Forelimb muscle (tissue), 1 donor: ENCODE measurements around the gene SHB. TPM values are rescaled to one million over a fixed set of nuclear protein-coding genes. Genes with fewer than 3 reads are reported as not detected.

Source experiments
- DNase-seq: peaks from one replicate; pipeline ENCODE4 v3.0.0-alpha.2; 2013; ENCODE audit warnings: low read depth
- polyA plus RNA-seq: library from polyadenylated mRNA; unstranded; fragments of 120-200 nt; gene quantifications from one replicate; pipeline ENCODE4 v1.2.1, GENCODE V29; 2013; ENCODE audit not compliant: insufficient read length

The SHB gene
- polyA plus RNA-seq, 1 donor = 5.9 TPM

DNA sequence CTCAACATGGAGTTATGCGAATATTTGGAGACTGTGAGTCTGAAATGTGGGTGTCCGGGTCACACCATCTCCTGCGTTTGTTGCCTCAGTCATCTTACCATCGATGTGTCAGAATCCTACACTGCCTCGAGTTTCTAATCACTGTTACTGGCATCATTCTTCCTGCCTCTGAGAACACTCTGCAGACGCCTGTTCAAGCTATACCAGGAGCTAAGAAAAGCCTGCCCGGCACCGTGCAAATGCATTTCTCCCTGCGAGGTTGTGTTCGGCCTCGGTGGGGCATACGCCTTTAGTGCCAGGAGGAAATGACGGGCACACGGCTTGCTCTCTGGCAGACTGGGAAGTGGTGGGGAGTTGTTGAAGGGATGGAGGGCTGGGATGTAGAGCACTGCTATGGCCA lies 133.9 kb downstream of the SHB start:
- no peak for DNase-seq

DNA sequence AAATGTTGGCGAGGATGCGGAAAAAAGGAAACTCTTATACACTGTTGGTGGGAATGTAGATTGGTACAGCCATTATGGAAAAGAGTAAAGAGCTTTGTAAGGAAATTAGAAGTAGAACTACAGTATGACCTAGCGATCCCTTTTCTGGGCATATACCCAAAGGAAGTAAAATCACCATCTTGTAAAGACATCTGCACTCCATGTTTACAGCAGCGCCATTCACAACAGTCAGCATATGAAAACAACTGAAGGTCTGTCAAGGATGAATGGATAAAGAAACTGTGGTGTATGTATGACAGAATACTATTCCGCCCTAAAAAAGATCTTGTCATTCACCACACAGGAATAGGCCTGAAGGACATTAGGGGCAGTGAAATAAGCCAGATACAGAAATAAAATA lies 137.4 kb downstream of the SHB start:
- no peak for DNase-seq

DNA sequence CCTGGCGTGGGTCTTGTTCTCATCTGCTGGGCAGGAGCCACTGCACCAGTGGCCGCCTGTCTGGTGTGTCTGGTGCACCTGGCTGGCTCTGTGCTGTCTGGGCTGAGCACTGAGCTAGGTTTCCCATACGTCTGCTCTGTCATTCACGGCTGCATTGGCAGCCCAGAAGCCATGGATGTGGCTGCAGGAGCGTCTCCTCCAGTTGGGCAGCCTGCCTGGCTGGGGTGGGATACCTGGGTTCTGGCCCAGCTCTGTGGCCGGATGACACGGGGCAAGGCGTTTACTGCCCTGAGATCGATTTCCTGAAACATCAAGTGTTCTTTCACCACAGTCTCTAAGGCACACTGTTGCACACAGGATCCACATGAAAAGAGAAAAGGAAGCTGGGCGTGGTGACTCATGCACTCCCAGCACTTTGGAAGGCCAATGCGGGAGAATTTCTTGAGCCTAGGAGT lies 139.6 kb downstream of the SHB start:
- no peak for DNase-seq

DNA sequence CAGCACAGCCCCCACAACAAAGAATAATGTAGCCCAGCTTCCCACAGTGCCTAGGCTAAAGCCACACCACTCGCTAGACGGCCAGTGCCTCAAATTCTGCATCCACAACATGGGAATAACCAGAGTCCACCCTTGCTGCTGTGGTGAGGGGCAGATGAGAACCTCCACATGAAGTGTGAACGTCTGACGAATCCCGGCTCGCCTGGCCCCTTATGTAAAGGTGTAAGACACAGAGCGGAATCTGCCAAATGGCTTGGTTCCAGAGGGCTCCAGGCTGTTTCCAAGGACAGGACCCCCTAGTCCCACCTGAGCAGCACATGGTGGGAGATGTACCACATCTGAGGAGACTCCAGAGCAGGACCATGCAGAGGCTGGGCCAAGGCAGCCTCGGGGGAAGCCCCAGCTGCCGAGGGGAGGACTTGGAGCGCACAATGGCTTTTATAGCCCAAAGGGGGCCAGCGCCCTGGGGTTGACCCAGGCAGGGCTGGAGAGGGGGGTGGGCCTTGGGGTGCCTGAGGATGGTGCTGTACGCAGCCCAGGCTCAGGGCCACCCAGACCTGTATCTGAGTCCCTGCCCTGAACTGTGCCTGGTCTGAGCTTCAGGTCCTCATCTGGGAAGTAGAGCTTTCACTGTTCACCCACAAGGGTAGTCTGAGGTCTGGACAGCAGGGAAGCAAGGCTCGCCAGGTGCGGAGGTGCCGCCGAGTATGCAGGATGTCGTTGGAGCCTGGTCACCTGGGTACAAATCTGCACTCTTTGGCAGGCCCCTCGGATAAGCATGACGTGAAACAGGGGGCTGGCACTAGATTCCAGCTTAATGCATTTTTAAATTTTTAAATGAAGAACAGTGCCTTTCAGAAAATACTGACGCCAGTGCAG lies 140.2 kb downstream of the SHB start:
- DNase-seq = no peak

GRCh38 chr9:37927601-37928551 lies 141.2 kb downstream of the SHB start:
- no peak for DNase-seq

DNA sequence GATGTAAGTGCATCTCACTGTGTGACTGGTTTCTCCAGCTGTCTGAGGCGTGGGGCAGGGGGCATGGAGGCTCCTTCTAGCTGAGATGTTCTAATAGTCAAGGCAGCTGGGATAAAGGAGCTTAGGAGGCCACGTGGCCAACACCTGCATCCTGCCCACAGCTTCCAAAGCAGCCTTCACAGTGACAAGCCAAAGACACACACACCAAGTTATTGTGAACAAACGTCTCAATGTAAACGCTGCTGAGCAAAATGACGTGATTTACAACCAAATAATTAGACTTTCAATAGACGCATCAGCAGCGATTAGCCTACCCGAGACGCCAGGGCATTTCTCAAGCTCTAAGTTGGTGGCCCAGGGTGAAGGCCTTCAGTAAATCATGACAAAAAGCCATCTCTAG lies 141.9 kb downstream of the SHB start:
- DNase-seq = no peak

DNA sequence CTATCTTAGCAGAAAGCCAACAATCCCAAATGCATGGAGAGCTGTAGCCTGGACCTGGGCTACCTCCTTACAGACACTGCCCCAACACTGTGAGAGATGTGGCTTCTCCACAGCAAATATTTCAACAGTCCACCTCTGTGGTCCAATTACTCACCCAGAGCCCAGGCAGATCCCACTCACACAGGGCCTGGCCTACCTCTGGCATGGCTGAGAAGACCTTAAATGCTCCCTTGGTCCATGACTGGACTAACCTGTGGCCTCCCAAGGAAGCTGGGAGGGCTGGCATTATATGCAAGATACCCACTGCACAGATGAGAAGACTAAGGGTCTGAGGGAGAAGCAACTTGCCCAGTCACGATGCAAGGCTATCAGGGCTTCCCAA lies 142.3 kb downstream of the SHB start:
- no peak for DNase-seq

DNA sequence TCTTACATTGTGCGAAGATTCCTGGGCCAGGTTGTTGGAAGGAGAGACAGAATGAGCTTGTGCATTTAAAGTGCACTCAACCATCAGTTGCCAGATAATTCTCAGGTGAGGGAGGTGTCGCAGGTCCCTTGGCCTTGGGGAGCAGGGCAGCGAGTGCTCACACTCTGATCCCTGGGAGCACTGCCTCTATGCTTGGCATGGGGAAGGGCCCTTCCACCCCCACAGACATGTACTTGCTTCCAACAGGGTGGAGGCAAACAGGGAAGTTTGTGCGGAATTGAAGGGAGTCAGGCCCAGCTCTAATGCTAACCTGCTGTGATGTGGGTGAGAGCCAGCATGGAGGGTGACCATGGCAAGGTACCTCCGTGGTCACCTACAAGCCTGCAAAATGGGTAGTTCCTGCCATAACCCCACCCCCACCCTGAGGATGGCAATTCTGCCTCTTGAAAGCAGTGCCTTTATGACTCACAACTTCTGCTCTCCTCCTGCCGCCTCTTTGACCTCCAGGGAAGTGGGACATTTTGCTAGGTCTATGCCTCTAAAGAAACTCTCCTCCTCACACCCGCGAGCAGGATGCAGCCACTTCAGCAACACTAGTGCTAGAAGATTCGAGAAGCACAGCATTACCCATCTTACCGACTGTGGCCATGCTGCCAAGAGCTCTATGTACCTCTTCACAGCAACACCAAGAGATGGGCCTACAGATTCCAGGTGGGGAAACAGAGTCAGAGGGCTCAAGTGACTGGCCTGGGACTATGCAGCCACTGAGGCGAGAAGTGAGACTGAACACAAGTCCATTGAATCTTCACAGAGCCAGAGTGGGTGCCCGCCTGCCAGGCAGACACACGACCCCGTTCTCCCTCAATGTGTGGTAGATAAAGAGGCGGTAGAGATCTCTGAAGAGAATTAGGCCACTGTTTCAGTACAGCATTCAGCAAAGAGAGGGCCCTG lies 143.0 kb downstream of the SHB start:
- no peak for DNase-seq

- DNase-seq = no peak
These were observed 144.0 kb downstream of the SHB start for GRCh38 chr9:37925006-37925405.

- no peak for DNase-seq
These were observed 144.5 kb downstream of the SHB start for GRCh38 chr9:37924538-37924937.

DNA sequence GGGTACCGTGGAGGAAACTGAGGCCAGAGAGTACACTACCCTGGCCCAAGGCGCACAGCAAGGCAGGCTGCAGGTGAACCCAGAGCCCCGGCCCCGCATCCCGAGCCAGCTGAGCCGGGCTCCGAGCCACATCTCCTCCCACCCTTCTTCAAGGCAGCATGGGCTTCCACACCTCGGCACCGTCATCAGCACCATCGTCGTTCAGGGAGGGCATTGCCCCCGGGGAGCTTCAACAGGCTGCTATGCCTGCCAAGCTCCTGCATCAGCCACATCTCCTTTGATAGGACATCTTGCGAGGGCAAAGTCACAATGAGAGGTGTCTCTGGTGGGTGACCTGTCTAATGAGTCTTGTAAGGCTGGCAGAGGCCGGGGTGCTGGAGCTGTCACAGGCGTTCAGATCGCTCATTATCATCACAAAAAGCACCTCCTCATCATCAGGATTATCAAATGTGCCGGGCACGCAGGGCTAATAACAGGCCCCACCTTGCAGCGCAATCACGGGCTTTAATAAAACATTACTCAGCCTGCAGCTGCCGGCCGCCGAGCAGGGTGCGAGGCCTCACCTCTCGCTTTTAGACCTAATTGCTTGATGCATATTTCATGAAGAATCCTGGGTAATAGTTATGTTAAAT lies 145.1 kb downstream of the SHB start:
- no peak for DNase-seq

DNA sequence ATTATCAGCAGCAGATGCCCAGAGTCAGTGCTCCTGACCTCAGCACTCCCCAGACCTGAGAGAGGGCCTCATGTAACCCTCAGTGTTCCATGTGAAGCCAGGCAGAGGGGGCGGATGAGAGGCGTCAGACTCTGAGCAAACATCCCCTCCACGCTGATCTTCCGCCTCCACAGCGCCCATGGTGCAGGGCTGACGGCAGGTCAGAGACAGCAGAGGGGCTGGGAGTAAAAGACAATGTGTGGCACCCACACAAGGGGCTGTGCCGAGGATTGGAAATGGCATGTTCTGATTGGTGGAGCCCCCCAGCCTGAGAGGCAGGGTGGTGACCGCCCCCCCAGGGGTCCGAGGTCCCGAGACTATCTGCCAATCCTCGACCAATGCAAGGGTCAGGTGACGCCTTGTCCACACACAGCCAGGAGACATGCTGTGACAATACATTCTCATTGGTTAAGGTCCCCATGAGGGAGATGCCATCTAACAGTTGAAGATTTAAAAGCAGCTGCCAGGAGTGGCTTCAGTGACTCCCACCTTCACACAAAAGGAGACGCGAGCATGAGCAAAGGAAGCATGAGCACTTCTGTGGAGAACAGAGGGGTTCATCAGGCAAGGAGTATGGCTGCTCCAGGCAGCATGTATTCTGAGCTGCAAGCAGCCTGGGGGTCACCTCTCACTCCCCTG lies 145.8 kb downstream of the SHB start:
- no peak for DNase-seq

DNA sequence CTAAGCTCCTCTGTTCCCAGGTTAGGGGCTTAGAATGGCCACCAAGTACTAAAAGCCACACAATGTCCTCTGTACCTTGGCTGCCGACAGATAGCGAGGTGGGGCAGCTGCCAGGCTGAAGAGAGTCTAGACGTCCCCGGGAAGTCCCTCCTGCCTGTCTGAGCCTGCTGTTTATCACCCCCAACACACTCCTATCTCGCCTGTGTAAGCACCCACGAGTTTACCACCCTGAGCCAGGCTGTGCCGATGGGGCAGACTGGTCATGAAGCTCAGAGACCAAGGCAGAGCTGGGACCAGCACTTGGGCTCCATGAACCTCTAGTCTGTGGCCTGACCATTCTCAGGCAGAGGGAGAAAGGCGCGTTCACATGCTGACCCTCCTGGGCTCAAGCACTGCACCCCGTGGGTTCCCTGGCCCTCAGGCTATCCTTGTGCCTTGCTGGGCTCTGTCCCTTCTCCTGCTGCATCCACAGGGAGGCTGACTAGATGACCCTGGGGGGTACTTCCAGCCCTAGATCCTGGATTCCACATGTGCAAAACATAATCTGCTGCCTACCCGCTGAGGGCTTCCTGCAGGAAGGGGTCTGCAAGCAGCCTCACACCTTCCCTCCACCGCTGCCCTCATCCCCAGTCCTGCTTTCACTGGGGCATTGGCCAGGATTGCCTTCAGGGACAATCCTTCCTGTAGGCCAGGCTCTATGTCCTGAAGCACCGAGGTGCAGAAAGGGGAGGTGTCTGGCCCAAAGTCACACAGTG lies 146.5 kb downstream of the SHB start:
- DNase-seq = no peak

GRCh38 chr9:37921546-37922300 lies 147.3 kb downstream of the SHB start:
- DNase-seq = no peak

GRCh38 chr9:37921168-37921510 lies 147.9 kb downstream of the SHB start:
- DNase-seq = no peak

DNA sequence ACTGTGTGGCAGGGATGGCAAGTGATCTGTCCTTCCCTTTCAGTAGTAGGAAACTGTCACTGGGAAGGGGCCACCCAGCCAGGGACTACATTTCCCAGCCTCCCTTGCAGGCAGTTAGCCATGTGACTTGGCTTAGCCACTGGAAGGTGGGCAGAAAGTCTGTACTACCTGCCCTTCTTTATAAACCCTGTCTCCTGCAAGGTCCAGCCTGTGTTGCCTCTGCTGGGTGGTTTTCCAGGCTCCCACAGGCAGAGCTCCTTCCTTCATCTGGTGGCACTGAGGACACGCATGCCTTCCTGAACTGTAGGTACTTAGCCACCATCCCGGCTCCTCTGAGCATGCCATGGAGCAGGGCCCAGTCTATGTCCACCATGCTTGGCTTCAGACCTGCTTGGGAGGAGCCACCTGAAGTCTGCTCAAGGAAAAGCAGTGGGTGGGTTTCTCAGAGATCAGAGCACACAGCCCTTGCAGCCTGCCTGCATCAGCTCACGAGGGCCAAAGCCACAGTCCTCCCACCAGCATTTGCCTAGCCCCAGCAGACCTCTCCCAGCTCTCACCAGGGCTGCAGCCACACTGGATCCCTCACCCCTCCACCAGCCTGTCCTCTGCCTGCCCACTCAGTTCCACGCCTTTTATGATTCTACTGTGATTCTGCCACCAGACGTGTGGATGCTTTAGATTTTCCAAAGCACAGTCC lies 148.4 kb downstream of the SHB start:
- DNase-seq = no peak

GRCh38 chr9:37919956-37920335 lies 149.1 kb downstream of the SHB start:
- no peak for DNase-seq

- DNase-seq = no peak
These were observed 149.6 kb downstream of the SHB start for GRCh38 chr9:37919246-37919955.
